GM21825 (cell line): ENCODE data around the gene UBE2C.

ENCODE experiments used
- ATAC-seq: cut with Tn5 transposase; IDR thresholded peaks from one replicate; pipeline ENCODE4 v1.9.1; 2021; ENCODE audit warnings: mild to moderate bottlenecking, moderate library complexity; ENCODE audit not compliant: unreplicated experiment

The UBE2C gene

DNA sequence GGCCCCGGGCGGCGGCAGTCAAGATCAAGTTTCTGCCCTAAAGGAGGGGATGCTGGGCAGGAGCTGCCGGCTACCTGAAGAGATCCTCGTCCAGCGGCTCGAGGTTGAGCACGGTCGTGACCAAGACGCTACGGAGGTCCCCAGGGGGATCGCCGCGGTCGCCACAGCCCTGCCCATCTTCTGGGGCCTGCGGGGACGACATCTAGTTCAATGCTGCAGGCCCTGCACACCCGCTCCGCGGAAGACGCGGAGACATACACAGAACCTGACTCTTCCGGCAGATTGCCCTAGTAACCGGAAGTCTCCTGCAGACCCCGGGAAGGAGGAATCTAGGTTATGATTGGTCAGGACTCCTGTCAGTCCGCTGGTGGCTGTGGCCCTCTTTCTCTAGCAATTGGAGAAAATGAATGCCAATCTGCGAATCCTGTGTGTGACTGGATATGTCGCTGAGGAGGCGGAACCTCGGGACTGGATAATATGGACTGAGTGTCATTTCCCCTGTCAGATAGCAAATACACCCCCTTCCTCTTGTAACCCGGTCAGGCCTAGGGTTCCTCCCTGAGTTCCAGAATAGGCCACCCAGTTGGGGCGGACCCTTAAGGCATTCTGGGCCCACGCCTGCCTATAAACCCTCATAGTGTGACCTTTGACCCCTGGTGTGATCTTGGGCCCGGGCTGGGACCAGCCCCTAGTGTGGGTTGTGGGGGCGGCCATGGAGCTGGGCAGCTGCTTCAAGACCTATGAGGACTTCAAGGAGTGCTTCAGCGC is 44.9 kb downstream of the UBE2C start, which contains the start of the genes ACOT8 and ZSWIM3:
Gene ACOT8, minus strand, starts transcription at position 279 of the 768 bp plus-strand sequence. Its CDS starts 77 bp downstream, at position 202.
Gene ZSWIM3, plus strand, starts transcription at position 501 of the 768 bp plus-strand sequence. Its CDS starts 212 bp downstream, at position 713.
- ATAC-seq = peak; percentile 91

DNA sequence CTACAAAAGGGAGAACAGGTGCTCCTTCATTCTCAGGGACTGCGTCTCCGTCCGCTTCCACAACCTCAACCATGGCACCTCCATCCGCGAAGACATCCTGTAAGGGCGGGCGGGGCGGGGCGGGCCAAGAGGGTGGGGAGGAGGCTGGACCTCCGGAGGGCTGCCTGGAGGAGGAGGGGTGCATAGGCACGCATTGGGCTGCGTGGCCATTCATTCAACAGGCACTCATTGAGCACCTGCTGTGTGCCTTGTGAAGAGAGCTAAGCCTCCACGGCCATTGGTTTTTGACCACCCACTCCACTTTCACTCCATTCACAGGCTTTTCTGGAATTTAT is 45.4 kb downstream of the UBE2C start:
- ATAC-seq = peak; percentile 28

DNA sequence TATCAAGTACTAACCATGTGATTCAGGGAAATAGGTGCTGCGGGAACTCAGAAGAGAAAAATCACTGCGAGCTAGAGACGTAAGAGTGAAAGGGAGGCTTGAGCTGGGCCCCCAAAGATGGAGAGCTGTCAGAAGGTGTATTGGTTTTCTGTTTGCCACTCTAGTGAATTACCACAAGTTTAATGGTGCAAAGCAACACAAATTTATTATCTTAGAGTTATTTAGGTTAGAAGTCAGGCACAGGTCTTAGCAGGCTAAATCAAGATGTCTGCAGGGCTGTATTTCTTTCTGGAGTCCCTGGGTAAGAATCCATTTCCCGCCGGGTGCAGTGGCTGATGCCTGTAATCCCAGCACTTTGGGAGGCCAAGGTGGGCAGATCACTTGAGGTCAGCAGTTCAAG is 47.5 kb downstream of the UBE2C start:
- ATAC-seq = no peak

DNA sequence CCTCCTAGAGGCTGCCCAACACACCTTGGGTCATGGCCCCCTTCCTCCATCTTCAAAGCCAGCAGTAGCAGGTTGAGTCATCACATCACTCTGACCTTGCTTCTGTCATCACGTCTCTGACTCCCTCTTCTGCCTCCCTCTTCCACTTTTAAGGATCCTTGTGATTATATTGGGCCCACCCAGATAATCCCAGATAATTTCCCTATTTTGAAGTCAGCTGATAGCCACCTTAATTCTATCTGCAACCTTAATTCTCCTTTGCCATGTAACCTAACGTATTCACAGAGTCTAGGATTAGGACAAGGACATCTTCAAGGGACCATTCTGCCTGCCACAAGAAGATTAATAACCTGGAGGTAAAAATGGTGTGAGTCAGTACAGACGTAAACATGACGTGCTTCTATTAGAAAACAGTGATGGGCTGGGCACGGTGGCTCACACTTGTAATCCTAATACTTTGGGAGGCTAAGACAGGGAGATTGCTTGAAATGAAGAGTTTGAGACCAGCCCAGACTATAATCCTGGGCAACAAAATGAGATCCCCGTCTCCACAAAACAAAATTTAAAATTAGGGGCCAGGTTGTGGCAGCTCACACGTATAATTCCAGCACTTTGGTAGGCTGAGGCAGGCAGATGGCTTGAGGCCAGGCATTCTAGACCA is 48.2 kb downstream of the UBE2C start:
- no peak for ATAC-seq

DNA sequence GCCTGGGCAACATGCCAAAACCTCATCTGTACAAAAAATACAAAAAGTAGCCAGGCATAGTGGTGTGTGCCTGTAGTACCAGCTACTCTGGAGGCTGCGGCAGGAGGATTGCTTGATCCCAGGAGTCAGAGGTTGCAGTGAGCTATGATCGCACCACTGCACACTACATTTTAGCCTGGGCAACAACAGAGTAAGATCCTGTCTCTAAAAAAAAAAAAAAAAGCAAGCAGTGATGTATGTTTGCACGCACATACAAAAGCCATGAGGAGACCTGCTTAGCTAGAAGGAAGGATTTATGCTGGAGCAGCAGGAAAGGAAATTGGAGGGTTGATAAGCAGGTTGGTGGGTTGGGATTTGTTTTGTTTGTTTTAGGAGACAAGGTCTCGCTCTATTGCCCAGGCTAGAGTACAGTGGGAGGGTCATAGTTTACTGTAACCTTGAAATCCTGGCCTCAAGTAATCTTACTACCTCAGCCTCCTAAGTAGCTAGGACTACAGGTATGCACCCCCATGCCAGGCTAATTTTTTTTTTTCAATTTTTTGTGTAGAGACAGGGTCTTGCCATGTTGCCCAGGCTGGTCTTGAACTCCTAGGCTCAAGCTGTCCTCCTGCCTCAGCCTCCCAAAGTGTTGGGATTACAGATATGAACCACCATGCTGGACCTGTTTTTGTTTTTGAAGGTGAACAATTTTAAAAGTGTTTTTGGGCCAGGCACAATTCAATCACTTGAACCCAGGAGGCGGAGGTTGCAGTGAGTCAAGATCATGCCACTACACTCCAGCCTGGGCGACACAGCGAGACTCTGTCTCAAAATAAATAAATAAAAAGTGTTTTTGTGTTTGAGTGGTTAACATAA is 49.0 kb downstream of the UBE2C start:
- ATAC-seq = no peak

DNA sequence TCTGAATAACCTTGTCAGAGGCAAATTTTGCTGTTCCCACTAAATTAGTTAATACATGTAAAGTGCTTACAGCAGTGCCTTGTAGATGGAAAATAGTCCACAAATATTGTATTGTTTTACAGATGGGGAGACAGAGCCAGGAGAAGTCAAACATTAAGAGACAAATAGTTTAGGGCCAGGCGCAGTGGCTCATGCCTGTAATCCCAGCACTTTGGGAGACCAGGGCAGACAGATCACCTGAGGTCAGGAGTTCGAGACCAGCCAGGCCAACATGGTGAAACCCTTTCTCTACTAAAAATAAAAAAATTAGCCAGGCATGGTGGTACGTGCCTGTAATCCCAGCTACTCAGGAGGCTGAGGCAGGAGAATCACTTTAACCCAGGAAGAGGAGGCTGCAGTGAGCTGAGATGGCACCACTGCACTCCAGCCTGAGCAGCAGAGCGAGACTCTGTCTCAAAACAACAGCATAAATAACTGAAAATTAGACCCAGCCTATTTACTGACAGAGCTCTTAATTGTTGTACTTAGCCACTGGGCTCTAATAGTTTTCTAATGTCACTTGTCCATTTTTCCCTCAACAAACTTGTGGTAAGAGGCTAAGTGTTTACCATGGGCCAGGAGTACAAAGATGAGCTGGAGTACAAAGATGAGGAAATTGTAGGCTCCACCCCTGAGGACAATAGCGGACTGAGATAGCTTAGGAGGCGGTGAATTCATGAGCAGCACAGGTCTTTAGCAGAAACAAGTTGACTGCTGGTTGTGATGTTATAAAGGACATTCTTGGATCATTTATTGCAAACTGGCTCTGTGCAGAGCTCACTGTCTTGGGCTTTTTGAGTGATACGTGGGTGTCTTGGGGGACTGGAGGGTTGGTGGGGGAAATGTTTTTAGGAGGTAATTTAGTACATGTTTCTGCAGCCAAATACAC is 51.4 kb downstream of the UBE2C start:
- no peak for ATAC-seq

DNA sequence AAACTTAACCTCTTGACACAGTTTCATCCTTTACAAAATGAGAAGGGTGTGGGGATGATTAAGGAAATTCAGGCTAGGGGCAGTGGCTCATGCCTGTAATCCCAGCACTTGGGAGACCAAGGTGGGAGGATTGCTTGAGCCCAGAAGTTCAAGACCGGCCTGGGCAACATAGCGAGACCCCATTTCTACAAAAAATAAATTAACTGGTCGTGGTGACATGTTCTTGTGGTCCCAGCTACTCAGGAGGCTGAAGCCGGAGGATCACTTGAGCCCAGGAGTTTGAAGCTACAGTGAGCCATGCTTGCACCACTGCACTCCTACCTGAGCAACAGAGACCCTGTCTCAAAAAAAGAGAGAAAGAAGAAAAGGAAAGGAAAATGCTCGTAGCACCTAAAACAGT is 54.0 kb downstream of the UBE2C start:
- no peak for ATAC-seq
